Stomach (tissue), 9 donors: Measurements from ENCODE around the gene ITPRID1. TPM values are rescaled to one million over a fixed set of nuclear protein-coding genes. Genes with fewer than 3 reads are reported as not detected.
A peak's percentile ranks its signal among the peaks of the same experiment; 100 is the strongest.

Experiments
- DNase-seq, 2 donors: peaks; one replicate each; pipeline versions ENCODE4 v3.0.0 to v3.0.0-alpha.2; 2013 to 2019
- H3K27ac ChIP-seq, 5 donors: fragments of 200-600 bp in 4 of 5; sonication (generic) in 4 of 5; one replicate each; pipeline ENCODE4 v1.5.1; 2013 to 2019; ENCODE audit warnings: mild to moderate bottlenecking in 1 of 5, moderate library complexity in 1 of 5
- H3K27me3 ChIP-seq, 3 donors: fragments of 200-600 bp; sonication (generic); one replicate each; pipeline ENCODE4 v1.5.1; 2017 to 2019; ENCODE audit warnings: mixed run types in 1 of 3
- H3K36me3 ChIP-seq, 4 donors: fragments of 200-600 bp; sonication (generic); 1 replicate in 3 of 4; 2 replicates in 1 of 4; pipeline ENCODE4 v1.5.1; 2016 to 2019
- H3K4me1 ChIP-seq, 4 donors: fragments of 200-600 bp; sonication (generic); one replicate each; pipeline ENCODE4 v1.5.1; 2016 to 2019
- H3K4me3 ChIP-seq, 4 donors: fragments of 200-600 bp; sonication (generic) in 3 of 4; one replicate each; pipeline ENCODE4 v1.5.1; 2016 to 2019; ENCODE audit warnings: mild to moderate bottlenecking in 1 of 4
- H3K9me3 ChIP-seq, 4 donors: fragments of 200-600 bp; sonication (generic); one replicate each; pipeline ENCODE4 v1.5.1; 2016 to 2019
- EP300 ChIP-seq: sonication (generic); formaldehyde crosslinking; IDR thresholded peaks from one replicate; pipeline ENCODE4 v1.6.1; 2017; ENCODE audit warnings: antibody characterized with exemption
- POLR2A ChIP-seq, 4 donors: fragments of 450-650 bp; IDR thresholded peaks; one replicate each; pipeline ENCODE4 v1.6.1; 2016; ENCODE audit warnings: antibody characterized with exemption in 4 of 4, control low read depth in 2 of 4, mild to moderate bottlenecking in 1 of 4, moderate library complexity in 1 of 4
- POLR2AphosphoS5 ChIP-seq, 3 donors: sonication (generic); formaldehyde crosslinking; IDR thresholded peaks; one replicate each; pipeline ENCODE4 v1.6.1; 2016; ENCODE audit warnings: antibody characterized with exemption in 3 of 3
- WGBS, 5 donors: extraction: QIAGEN DNeasy Blood & Tissue Kit in 3 of 5; methylation state at CpG; one replicate each; pipeline versions ENCODE4 v1.1.5 to v1.1.7; 2013 to 2018; 5-methylcytosine and 5-hydroxymethylcytosine counted together
- intact Hi-C: fragments of 100-400 bp; cut with DNase I; formaldehyde crosslinking; loops from one replicate; pipeline ENCODE4 v1.15.1; 2023; ENCODE audit warnings: low total_unique reads
- polyA plus RNA-seq, 3 donors: library from polyadenylated mRNA; stranded (reverse); fragments of 200-250 nt; gene quantifications; one replicate each; pipeline ENCODE4 v1.2.3, GENCODE V29; 2013
- total RNA-seq, 5 donors: library from RNA; depleted of rRNA; stranded (reverse); fragments of >200 nt; gene quantifications; one replicate each; pipeline versions ENCODE4 v1.1.0 to v1.2.3, GENCODE V29; 2014 to 2016
- TF ChIP-seq, protein P1 (sequence below), 7 experiments: fragments of 450-650 bp in 4 of 7; fragments of 200-600 bp in 3 of 7; sonication (generic) in 3 of 7; IDR thresholded peaks; one replicate each; pipeline ENCODE4 v1.5.1; 2016 to 2019; ENCODE audit warnings: antibody characterized with exemption in 7 of 7, control low read depth in 2 of 7, mild to moderate bottlenecking in 1 of 7
- donor health status: healthy with polysubstance abuse.
- donor health status: Bipolar disorder and iron deficiency.
- donor health status: healthy.

ITPRID1 gene
- total and polyA plus RNA-seq, 8 donors: 0.18 to 0.58 (median 0.34) TPM; not detected in 2

DNA sequence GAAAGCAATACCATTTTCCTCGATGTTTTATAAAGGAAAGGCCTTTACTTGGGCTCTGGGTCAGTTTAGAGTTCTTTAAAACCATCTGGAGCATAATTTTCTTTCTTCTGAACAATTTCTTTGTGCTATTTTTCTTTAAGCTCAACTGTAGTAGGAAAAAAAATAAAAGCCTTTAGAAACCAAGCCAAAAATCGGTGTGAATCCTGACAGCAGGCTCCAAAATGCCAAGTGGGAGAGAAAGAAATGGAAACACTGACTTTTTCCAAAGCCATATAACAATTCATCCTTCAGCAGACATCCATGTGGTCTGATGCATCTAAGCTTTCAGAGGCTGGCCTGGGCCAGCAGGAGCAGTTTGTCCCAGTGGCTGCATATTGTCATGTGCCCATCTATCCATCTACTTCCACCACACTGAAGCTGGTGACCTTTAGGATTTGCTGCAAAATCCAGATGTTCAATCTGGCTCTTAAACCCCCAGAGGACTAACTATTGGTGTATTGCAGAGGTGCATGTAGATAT lies 23.0 kb upstream of the ITPRID1 start:
- DNase-seq: no peak
- Histone ChIP-seq H3K9me3 (no peaks in the 10 kb centered on the region), H3K27ac (no peak overlapping the region), H3K4me3 (no peak overlapping the region), H3K4me1 (peaks cover 0 to 4% (median 0%) of the 10 kb centered on the region in 4 donors), H3K27me3 (no peaks in the 10 kb centered on the region), H3K36me3 (no peaks in the 10 kb centered on the region)
- intact Hi-C loops: no loop called here
- WGBS, 5 donors: 58 to 79% (median 73%) methylated on average over 2 of the region's 2 CpGs
- TF ChIP-seq EP300 (no peak), POLR2A (IDR thresholded peaks at IDR 0.05) (no peak), POLR2AphosphoS5 (IDR thresholded peaks at IDR 0.05) (no peak)
- TF ChIP-seq, protein P1, sequence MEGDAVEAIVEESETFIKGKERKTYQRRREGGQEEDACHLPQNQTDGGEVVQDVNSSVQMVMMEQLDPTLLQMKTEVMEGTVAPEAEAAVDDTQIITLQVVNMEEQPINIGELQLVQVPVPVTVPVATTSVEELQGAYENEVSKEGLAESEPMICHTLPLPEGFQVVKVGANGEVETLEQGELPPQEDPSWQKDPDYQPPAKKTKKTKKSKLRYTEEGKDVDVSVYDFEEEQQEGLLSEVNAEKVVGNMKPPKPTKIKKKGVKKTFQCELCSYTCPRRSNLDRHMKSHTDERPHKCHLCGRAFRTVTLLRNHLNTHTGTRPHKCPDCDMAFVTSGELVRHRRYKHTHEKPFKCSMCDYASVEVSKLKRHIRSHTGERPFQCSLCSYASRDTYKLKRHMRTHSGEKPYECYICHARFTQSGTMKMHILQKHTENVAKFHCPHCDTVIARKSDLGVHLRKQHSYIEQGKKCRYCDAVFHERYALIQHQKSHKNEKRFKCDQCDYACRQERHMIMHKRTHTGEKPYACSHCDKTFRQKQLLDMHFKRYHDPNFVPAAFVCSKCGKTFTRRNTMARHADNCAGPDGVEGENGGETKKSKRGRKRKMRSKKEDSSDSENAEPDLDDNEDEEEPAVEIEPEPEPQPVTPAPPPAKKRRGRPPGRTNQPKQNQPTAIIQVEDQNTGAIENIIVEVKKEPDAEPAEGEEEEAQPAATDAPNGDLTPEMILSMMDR (IDR thresholded peaks at IDR 0.05): no peak

DNA sequence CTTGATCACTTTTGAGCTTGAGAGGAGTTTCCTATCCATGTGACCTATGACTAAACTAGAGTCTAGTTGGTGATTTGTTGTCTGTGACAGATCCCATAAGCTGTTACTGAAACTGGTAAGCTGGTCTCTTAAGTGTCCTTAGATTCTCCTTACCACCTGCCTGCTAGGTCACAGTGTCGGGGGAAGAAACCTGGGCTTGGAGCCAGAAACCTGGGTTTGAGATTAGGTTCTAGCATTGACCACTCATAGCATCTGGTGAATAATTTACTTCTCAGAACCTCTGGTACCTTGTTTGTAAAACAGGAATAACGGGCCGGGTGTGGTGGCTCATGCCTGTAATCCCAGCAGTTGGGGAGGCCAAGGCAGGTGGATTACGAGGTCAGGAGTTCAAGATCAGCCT lies 21.8 kb upstream of the ITPRID1 start:
- WGBS, 5 donors: 46 to 60% (median 56%) methylated on average over 4 of the region's 4 CpGs
- peak in 1 of 2 donors; percentile 18 for DNase-seq
- Histone ChIP-seq H3K4me1 (peaks cover 0 to 4% (median 0%) of the 10 kb centered on the region in 4 donors), H3K4me3 (no peak overlapping the region), H3K36me3 (no peaks in the 10 kb centered on the region), H3K27me3 (no peaks in the 10 kb centered on the region), H3K27ac (no peak overlapping the region), H3K9me3 (no peaks in the 10 kb centered on the region)
- TF ChIP-seq, protein P1 (IDR thresholded peaks at IDR 0.05): no peak
- TF ChIP-seq POLR2AphosphoS5 (IDR thresholded peaks at IDR 0.05): no peak
- no peak for TF ChIP-seq POLR2A (IDR thresholded peaks at IDR 0.05)
- intact Hi-C loops: no loop called here

DNA sequence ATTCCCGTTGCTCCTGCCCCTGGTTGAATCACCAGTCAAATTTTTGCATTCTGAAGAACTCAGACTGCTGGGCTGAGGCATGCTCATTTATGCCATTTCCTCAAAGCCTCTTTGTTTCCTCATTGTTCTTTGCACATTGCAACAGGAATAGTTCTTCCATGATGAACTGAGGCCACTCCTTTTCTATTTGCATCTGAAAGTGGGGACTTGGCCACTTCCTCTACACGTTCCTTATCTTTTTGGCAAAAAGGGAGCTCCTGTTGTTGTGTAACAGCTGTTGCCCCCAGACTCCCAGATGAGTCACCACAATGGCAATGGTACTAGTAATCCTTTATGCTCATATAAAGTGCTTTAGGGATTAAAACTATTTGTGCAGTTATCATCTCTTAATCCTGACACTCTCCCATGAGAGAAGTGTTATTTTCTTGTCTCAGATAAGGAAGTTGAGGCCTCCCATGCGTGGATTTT lies 20.1 kb upstream of the ITPRID1 start:
- DNase-seq: peak; percentile 35 to 71
- H3K36me3 ChIP-seq: no peaks in the 10 kb centered on the region
- TF ChIP-seq EP300 (no peak), POLR2AphosphoS5 (IDR thresholded peaks at IDR 0.05) (peak in 2 of 3 donors; percentile 12 to 83)
- H3K9me3 ChIP-seq: no peaks in the 10 kb centered on the region
- no peaks in the 10 kb centered on the region for H3K27me3 ChIP-seq
- peak overlapping the region in 3 of 5 donors; percentile 55 to 81 (median 68) for H3K27ac ChIP-seq
- intact Hi-C loops: no loop called here
- peaks cover 0 to 4% (median 0%) of the 10 kb centered on the region in 4 donors for H3K4me1 ChIP-seq
- no peak overlapping the region for H3K4me3 ChIP-seq
- 9 to 19% (median 16%) methylated on average over 3 of the region's 3 CpGs for WGBS, 5 donors

- no peaks in the 10 kb centered on the region for H3K27me3 ChIP-seq
- H3K4me1 ChIP-seq: peaks cover 0 to 6% (median 0%) of the 10 kb centered on the region in 4 donors
- intact Hi-C loops: no loop called here
- H3K9me3 ChIP-seq: no peaks in the 10 kb centered on the region
- H3K27ac ChIP-seq: peak overlapping the region in 3 of 5 donors; percentile 55 to 81 (median 59)
- no peak for DNase-seq
- TF ChIP-seq POLR2A (IDR thresholded peaks at IDR 0.05) (no peak), POLR2AphosphoS5 (IDR thresholded peaks at IDR 0.05) (no peak), EP300 (no peak)
- TF ChIP-seq, protein P1 (IDR thresholded peaks at IDR 0.05): no peak
- no peaks in the 10 kb centered on the region for H3K36me3 ChIP-seq
- no peak overlapping the region for H3K4me3 ChIP-seq
- WGBS, 5 donors: 77 to 83% (median 80%) methylated on average over 5 of the region's 5 CpGs
Measured at GRCh38 chr7:31494421-31494820, 19.5 kb upstream of the ITPRID1 start.

DNA sequence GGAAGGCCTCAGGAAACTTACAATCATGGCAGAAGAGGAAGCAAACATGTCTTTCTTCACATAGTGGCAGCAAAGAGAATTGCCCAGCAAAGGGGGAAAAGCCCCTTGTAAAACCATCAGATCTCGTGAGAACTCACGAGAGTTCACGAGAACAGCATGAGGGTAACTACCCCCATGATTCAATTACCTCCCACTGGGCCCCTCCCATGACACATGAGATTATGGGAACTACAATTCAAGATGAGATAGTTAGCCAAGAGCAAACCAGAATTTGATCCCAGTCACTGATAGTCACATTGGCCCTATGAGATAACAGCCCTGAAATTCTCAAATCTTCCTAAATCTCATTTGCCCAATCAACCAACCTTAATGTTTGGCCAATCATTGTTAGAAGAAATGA lies 18.2 kb upstream of the ITPRID1 start:
- TF ChIP-seq POLR2A (IDR thresholded peaks at IDR 0.05) (no peak), EP300 (no peak), POLR2AphosphoS5 (IDR thresholded peaks at IDR 0.05) (no peak)
- TF ChIP-seq, protein P1 (IDR thresholded peaks at IDR 0.05): no peak
- H3K9me3 ChIP-seq: no peaks in the 10 kb centered on the region
- H3K36me3 ChIP-seq: no peaks in the 10 kb centered on the region
- no peak overlapping the region for H3K27ac ChIP-seq
- no peak for DNase-seq
- H3K4me3 ChIP-seq: no peak overlapping the region
- WGBS, 5 donors: 89 to 99% (median 94%) methylated on average over 3 of the region's 3 CpGs
- no peaks in the 10 kb centered on the region for H3K27me3 ChIP-seq
- H3K4me1 ChIP-seq: peaks cover 0 to 12% (median 3%) of the 10 kb centered on the region in 4 donors
- intact Hi-C loops: no loop called here
